Tibial nerve (tissue), 4 donors: Measurements from ENCODE around the gene ZNF653. TPM values are rescaled to one million over a fixed set of nuclear protein-coding genes. Genes with fewer than 3 reads are reported as not detected.

Experiments
- DNase-seq, 2 donors: peaks; one replicate each; pipeline ENCODE4 v3.0.0-alpha.2; 2019; ENCODE audit warnings: low spot score in 2 of 2
- H3K27ac ChIP-seq, 4 donors: fragments of 200-600 bp; sonication (generic) in 3 of 4; one replicate each; pipeline ENCODE4 v1.5.1; 2017 to 2019; ENCODE audit warnings: mild to moderate bottlenecking in 1 of 4
- H3K27me3 ChIP-seq, 2 donors: fragments of 200-600 bp; sonication (generic) in 1 of 2; one replicate each; pipeline versions ENCODE4 v1.5.1 to v1.6.0; 2017 to 2019
- H3K36me3 ChIP-seq, 3 donors: fragments of 200-600 bp; sonication (generic); one replicate each; pipeline ENCODE4 v1.5.1; 2018 to 2019
- H3K4me1 ChIP-seq, 4 donors: fragments of 200-600 bp; sonication (generic) in 3 of 4; one replicate each; pipeline ENCODE4 v1.5.1; 2017 to 2019
- H3K4me3 ChIP-seq, 4 donors: fragments of 200-600 bp; sonication (generic) in 3 of 4; one replicate each; pipeline ENCODE4 v1.5.1; 2017 to 2019; ENCODE audit warnings: mild to moderate bottlenecking in 1 of 4, moderate library complexity in 1 of 4
- H3K9me3 ChIP-seq, 4 donors: fragments of 200-600 bp; sonication (generic) in 3 of 4; one replicate each; pipeline ENCODE4 v1.5.1; 2017 to 2019
- EP300 ChIP-seq, 2 donors: sonication (generic); formaldehyde crosslinking; IDR thresholded peaks; one replicate each; pipeline ENCODE4 v1.6.1; 2017; ENCODE audit warnings: antibody characterized with exemption in 2 of 2, mild to moderate bottlenecking in 1 of 2
- POLR2A ChIP-seq, 2 donors: fragments of 450-650 bp; IDR thresholded peaks; one replicate each; pipeline ENCODE4 v1.6.1; 2017; ENCODE audit warnings: antibody characterized with exemption in 2 of 2, mild to moderate bottlenecking in 2 of 2, moderate library complexity in 2 of 2
- WGBS, 2 donors: methylation state at CpG; one replicate each; pipeline ENCODE4 v1.1.5; 2018; 5-methylcytosine and 5-hydroxymethylcytosine counted together
- total RNA-seq, 4 donors: library from RNA; depleted of rRNA; stranded (reverse); fragments of >200 nt; gene quantifications; one replicate each; pipeline ENCODE4 v1.1.0, GENCODE V29; 2016
- TF ChIP-seq, protein P1 (sequence below), 5 experiments: fragments of 200-600 bp in 3 of 5; fragments of 450-650 bp in 2 of 5; sonication (generic) in 3 of 5; IDR thresholded peaks; one replicate each; pipeline ENCODE4 v1.5.1; 2016 to 2019; ENCODE audit warnings: antibody characterized with exemption in 5 of 5, mild to moderate bottlenecking in 3 of 5, moderate library complexity in 2 of 5

The ZNF653 gene
- total RNA-seq, 4 donors from 2014 or later, result 7.2 to 22.9 (median 11.7) TPM

GRCh38 chr19:11496391-11497163 is 9.1 kb downstream of the ZNF653 start:
- DNase-seq, result peak; percentile 31 to 57
- Histone ChIP-seq H3K36me3 (peaks cover 0 to 91% (median 0%) of the 10 kb centered on the region in 3 donors), H3K4me1 (no peaks in the 10 kb centered on the region), H3K4me3 (no peak overlapping the region), H3K27ac (no peak overlapping the region), H3K27me3 (no peaks in the 10 kb centered on the region), H3K9me3 (no peaks in the 10 kb centered on the region)
- TF ChIP-seq EP300 (IDR thresholded peaks at IDR 0.05) (no peak), POLR2A (IDR thresholded peaks at IDR 0.05) (no peak)
- TF ChIP-seq, protein P1, sequence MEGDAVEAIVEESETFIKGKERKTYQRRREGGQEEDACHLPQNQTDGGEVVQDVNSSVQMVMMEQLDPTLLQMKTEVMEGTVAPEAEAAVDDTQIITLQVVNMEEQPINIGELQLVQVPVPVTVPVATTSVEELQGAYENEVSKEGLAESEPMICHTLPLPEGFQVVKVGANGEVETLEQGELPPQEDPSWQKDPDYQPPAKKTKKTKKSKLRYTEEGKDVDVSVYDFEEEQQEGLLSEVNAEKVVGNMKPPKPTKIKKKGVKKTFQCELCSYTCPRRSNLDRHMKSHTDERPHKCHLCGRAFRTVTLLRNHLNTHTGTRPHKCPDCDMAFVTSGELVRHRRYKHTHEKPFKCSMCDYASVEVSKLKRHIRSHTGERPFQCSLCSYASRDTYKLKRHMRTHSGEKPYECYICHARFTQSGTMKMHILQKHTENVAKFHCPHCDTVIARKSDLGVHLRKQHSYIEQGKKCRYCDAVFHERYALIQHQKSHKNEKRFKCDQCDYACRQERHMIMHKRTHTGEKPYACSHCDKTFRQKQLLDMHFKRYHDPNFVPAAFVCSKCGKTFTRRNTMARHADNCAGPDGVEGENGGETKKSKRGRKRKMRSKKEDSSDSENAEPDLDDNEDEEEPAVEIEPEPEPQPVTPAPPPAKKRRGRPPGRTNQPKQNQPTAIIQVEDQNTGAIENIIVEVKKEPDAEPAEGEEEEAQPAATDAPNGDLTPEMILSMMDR (IDR thresholded peaks at IDR 0.05), result peak; percentile 37 to 50 (median 43)
- WGBS, 2 donors, result 64 to 67% methylated on average over 17 of the region's 17 CpGs

DNA sequence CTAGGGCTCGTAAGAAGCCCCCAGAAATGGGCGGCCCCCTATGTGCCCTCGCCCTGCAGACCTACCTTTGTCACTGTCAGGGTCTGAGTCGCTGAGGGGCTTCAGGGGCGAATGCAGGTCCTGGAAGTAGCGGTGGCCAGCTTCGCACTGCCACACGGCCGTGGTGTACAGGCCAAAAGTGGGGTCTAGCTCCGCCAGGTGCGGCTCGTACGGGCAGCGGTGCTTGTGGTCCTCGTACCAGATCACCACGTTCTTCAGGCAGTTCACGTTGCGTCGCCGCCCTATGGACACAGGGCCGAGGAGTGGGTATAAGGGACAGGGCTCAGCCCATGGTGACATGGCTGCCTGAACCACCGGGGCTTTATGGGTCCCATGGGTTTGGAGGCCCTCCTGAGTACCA is 9.8 kb downstream of the ZNF653 start:
- no peak overlapping the region for H3K4me3 ChIP-seq
- WGBS, 2 donors, result 93 to 94% methylated on average over 20 to 22 of the region's 22 CpGs
- no peak overlapping the region for H3K27ac ChIP-seq
- peaks cover 0 to 91% (median 0%) of the 10 kb centered on the region in 3 donors for H3K36me3 ChIP-seq
- no peaks in the 10 kb centered on the region for H3K9me3 ChIP-seq
- H3K4me1 ChIP-seq, result no peaks in the 10 kb centered on the region
- no peak for DNase-seq
- no peaks in the 10 kb centered on the region for H3K27me3 ChIP-seq
- TF ChIP-seq POLR2A (IDR thresholded peaks at IDR 0.05) (no peak), EP300 (IDR thresholded peaks at IDR 0.05) (no peak)
- TF ChIP-seq, protein P1 (IDR thresholded peaks at IDR 0.05), result no peak

GRCh38 chr19:11495481-11495880 is 10.2 kb downstream of the ZNF653 start:
- Histone ChIP-seq H3K36me3 (peaks cover 0 to 91% (median 0%) of the 10 kb centered on the region in 3 donors), H3K27ac (no peak overlapping the region)
- 87 to 88% methylated on average over 9 to 10 of the region's 10 CpGs for WGBS, 2 donors

GRCh38 chr19:11494634-11495285 is 10.9 kb downstream of the ZNF653 start:
- H3K36me3 ChIP-seq, result peaks cover 0 to 94% (median 0%) of the 10 kb centered on the region in 3 donors

More at GRCh38 chr19:11495481-11495880, 10.2 kb downstream of the ZNF653 start:
- no peak for TF ChIP-seq POLR2A (IDR thresholded peaks at IDR 0.05)
- TF ChIP-seq EP300 (IDR thresholded peaks at IDR 0.05), result no peak
- TF ChIP-seq, protein P1 (IDR thresholded peaks at IDR 0.05), result no peak
- H3K4me1 ChIP-seq, result no peaks in the 10 kb centered on the region
- no peak for DNase-seq
- no peak overlapping the region for H3K4me3 ChIP-seq
- no peaks in the 10 kb centered on the region for H3K9me3 ChIP-seq
- H3K27me3 ChIP-seq, result no peaks in the 10 kb centered on the region

More at GRCh38 chr19:11494634-11495285, 10.9 kb downstream of the ZNF653 start:
- no peak overlapping the region for H3K4me3 ChIP-seq
- H3K4me1 ChIP-seq, result no peaks in the 10 kb centered on the region
- DNase-seq, result no peak
- H3K27ac ChIP-seq, result no peak overlapping the region
- H3K9me3 ChIP-seq, result no peaks in the 10 kb centered on the region
- no peaks in the 10 kb centered on the region for H3K27me3 ChIP-seq
- TF ChIP-seq POLR2A (IDR thresholded peaks at IDR 0.05), result no peak
- TF ChIP-seq EP300 (IDR thresholded peaks at IDR 0.05), result no peak
- TF ChIP-seq, protein P1 (IDR thresholded peaks at IDR 0.05), result no peak
- 91 to 94% methylated on average over 13 to 27 of the region's 27 CpGs for WGBS, 2 donors
